ENCODE results near the gene PLCB3.
A peak's percentile ranks its signal among the peaks of the same experiment; 100 is the strongest.
"Not testable (repeated sequence)": the region's sequence is repeated elsewhere in the genome, so short reads cannot be mapped to it uniquely, and the experiment has no call there.

Gene PLCB3

GRCh38 chr11:64238076-64238475 is 13.3 kb upstream of the PLCB3 start:
- no peak for DNase-seq

- DNase-seq = no peak
These were observed 12.3 kb upstream of the PLCB3 start for GRCh38 chr11:64238999-64239398.

- DNase-seq = no peak
These were observed 11.5 kb upstream of the PLCB3 start for GRCh38 chr11:64239662-64240434.

- DNase-seq = peak; percentile 89
These were observed 10.7 kb upstream of the PLCB3 start, which contains the start of gene FKBP2 for GRCh38 chr11:64240435-64241240. FKBP2 (plus strand) TSS chr11:64241095; CDS start chr11:64242388, 1,293 bp downstream.

- peak; percentile 91 for DNase-seq
These were observed 10.2 kb upstream of the PLCB3 start for GRCh38 chr11:64241241-64241490.

GRCh38 chr11:64241491-64242374 is 9.6 kb upstream of the PLCB3 start:
- DNase-seq = no peak

- DNase-seq = no peak
These were observed 8.0 kb upstream of the PLCB3 start for GRCh38 chr11:64243236-64243854.

- DNase-seq = no peak
These were observed 7.2 kb upstream of the PLCB3 start for GRCh38 chr11:64244107-64244506.

GRCh38 chr11:64244966-64245365 is 6.4 kb upstream of the PLCB3 start:
- DNase-seq = no peak

- DNase-seq = no peak
These were observed 5.9 kb upstream of the PLCB3 start for GRCh38 chr11:64245401-64245796.

- DNase-seq = peak; percentile 30
These were observed 5.3 kb upstream of the PLCB3 start for GRCh38 chr11:64245797-64246620.

- not testable (repeated sequence) for DNase-seq
These were observed 4.8 kb upstream of the PLCB3 start for GRCh38 chr11:64246621-64246870.

GRCh38 chr11:64246871-64247728 is 4.2 kb upstream of the PLCB3 start, which contains the start of gene PPP1R14B:
PPP1R14B (minus strand) TSS chr11:64246943; CDS start chr11:64246673, 270 bp downstream.
- peak; percentile 76 for DNase-seq

- no peak for DNase-seq
These were observed 3.4 kb upstream of the PLCB3 start for GRCh38 chr11:64247729-64248531.

GRCh38 chr11:64248578-64248977 is 2.8 kb upstream of the PLCB3 start:
- DNase-seq = no peak

GRCh38 chr11:64249038-64249437 is 2.3 kb upstream of the PLCB3 start:
- no peak for DNase-seq

GRCh38 chr11:64249563-64250414 is 1.5 kb upstream of the PLCB3 start:
- DNase-seq = no peak

GRCh38 chr11:64250415-64251015 is 815 bp upstream of the PLCB3 start:
- peak; percentile 49 for DNase-seq

GRCh38 chr11:64251753-64252002 is 348 bp downstream of the PLCB3 start:
- no peak for DNase-seq
